ENCODE data around the gene CDIP1.

DNA sequence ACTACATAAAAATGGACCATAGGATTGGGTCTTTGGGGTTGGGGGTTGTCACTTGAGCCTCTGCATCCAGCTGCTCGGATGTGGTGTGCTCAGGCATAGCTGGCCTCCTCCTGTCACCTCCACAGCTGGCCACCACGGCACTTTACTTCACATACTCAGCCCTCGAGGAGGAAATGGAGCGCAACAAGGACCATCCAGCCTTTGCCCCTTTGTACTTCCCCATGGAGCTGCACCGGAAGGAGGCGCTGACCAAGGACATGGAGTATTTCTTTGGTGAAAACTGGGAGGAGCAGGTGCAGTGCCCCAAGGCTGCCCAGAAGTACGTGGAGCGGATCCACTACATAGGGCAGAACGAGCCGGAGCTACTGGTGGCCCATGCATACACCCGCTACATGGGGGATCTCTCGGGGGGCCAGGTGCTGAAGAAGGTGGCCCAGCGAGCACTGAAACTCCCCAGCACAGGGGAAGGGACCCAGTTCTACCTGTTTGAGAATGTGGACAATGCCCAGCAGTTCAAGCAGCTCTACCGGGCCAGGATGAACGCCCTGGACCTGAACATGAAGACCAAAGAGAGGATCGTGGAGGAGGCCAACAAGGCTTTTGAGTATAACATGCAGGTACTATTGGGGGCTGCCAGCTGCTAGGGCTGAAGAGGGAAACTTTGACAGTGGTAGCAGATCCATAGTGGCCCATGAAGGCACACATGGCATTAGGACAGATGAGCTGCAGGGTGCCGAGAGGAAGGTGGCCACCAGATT is 30.8 kb downstream of the CDIP1 start:
- TF ChIP-seq ZNF217 (CRISPR knock-in tag; IDR thresholded peaks at IDR 0.05) (no peak), CBX2 (IDR thresholded peaks at IDR 0.05; ENCODE audit: insufficient read depth, low read length, poor library complexity, severe bottlenecking) (no peak), TAF1 (IDR thresholded peaks at IDR 0.05; ENCODE audit: control insufficient read depth, extremely low read depth, insufficient read depth, low read length, severe bottlenecking) (no peak)
- TF ChIP-seq, protein P1, sequence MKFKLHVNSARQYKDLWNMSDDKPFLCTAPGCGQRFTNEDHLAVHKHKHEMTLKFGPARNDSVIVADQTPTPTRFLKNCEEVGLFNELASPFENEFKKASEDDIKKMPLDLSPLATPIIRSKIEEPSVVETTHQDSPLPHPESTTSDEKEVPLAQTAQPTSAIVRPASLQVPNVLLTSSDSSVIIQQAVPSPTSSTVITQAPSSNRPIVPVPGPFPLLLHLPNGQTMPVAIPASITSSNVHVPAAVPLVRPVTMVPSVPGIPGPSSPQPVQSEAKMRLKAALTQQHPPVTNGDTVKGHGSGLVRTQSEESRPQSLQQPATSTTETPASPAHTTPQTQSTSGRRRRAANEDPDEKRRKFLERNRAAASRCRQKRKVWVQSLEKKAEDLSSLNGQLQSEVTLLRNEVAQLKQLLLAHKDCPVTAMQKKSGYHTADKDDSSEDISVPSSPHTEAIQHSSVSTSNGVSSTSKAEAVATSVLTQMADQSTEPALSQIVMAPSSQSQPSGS (CRISPR knock-in tag; IDR thresholded peaks at IDR 0.05) = no peak
